ENCODE data around the gene ATP13A1.
"Not testable (repeated sequence)": the region's sequence is repeated elsewhere in the genome, so short reads cannot be mapped to it uniquely, and the experiment has no call there.

The ATP13A1 gene

DNA sequence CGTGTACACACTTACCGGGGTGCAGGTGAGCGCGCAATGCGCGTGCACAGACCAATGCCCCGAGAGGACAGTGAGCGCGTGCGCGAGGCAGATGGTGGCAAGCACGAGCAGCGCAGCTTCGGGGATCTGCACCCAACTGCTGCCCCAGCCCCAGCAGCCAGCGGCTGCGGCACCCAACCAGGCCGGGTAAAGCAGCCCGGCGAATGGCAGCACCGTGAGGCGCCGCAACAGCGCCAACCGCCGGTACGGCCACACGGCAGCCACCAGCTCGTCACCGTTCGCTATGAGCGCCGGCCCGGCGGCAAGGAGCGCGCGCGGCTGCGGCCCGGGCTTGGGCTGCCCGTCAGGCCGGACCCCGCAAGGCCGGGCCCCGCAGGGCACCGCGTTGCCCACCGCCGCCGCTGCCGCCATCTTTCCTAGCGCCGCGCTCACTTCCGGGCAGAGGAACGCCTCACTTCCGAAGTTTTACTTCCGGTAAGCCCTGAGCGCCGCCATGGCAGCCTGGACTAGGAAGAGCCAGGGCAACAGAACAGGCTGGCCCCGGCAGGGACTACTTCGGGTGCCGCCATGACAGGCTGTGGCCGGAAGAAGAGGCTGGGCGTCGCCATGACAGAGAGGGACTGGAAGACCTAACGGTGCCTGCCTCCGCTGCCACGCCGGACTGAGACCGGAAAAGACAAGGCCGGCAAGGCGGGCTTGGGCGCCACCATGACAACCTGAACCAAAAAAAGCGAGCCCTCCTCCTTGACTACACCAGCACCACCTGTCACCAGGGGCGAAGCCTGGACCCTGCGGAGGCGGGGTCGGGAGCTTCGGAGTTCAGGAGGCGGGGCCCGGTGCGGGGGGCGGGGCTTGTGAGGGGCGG is at the start of gene ATP13A1:
TSS of gene ATP13A1 (minus strand) at position 421 of the 865 bp plus-strand sequence. CDS start at position 411, 10 bp downstream.
- peak; percentile 90 for DNase-seq

DNA sequence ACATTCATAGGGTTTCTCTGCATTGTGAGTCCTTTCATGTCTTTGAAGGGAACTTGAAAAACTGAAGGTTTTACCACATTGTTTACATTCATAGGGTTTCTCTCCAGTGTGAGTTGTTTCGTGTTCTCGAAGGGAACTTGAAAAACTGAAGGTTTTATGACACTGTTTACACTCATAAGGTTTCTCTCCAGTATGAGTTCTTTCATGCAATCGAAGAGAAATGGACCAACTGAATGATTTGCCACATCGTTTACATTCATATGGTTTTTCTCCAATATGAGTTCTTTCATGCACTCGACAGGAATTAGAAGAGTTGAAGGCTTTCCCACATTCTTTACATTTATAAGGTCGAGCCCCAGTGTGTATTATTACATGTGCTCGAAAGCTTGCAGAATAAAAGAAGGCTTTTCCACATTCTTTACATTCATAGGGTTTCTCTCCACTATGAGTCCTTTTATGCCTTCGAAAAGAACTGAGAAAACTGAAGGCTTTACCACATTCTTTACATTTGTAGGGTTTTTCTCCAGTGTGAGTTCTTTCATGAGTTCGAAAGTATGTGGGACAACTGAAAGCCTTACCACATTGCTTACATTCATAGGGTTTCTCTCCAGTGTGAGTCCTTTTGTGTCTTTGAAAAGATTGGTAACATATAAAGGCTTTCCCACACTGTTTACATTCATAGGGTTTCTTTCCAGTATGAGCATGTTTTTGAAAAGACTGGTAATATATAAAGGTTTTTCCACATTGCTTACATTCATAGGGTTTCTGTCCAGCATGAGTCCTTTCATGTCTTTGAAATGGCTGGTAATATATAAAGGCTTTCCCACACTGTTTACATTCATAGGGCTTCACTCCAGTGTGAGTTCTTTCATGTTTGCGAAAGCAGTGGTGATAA is 48.7 kb upstream of the ATP13A1 start:
- DNase-seq = no peak

DNA sequence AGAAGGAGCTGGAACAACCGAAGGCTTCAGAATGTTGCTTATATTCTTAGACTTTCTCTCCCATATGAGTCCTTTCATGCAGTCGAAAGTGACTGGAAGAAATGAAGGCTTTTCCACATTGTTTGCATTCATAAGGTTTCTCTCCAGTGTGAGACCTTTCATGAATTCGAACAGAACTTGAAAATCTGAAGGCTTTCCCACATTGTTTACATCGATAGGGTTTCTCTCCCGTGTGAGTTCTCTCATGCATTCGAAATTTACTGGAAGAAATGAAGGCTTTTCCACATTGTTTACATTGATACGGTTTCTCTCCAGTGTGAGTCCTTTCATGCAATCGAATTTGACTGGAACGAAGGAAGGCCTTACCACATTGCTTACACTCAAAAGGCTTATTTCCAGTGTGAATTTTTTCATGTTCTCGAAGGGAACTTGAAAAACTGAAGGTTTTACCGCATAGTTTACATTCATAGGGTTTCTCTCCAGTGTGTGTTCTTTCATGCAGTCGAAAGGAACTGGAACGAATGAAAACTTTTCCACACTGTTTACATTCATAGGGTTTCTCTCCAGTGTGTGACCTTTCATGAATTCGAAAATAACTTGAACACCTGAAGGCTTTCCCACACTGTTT is 47.9 kb upstream of the ATP13A1 start:
- no peak for DNase-seq

DNA sequence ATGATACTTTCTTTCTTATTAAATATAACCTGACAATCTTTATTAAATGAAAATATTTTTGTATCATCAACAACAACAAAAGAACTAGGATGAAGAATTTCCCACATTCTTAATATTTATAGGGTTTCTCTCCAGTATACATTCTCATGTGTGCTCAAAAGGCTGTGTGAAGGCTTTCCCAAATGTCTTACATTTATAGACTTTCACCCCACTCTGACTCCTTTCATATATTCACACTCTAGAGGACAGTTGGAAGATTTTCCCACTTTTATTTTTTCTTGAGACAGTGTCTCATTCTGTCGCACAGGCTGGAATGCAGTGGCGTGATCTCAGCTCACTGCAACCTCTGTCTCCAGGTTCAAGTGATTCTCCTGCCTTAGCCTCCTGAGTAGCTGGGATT is 47.0 kb upstream of the ATP13A1 start:
- DNase-seq = no peak

DNA sequence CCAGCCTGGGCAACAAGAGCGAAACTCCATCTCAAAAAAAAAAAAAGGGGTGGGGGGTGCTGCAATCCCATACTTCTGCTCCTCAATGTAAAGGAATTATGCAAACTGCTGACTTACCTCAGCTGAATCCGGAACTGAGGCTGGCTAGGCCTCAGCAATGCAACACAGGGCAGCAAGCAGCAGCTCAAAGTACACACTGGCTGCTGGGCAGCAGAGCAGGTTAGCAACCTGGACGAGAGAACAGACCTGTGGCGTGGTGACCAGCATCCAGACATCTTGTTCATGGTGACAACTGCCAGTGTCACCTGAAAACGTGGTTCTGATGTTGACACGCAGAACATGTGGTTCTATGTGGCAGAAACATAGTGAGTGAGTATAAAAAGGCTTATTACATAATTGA is 41.4 kb upstream of the ATP13A1 start:
- DNase-seq = no peak

DNA sequence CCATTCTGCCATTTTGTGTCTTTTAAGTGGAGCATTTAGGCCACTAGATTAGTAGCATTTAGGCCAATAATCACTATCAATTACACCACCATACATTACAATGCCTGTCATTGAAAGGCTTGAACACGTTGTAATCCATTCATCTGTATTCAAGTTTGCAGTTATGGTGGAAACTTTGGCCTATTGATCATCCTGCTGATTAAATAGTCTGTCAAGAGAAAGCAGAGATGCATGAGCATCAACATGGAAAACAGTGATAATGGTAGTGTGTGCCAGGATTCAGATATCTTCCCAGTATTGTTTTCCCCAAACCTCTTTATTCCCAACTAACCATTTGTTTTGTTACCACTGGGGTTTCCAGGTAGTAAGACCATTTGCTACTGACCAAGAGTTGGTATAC is 37.0 kb upstream of the ATP13A1 start:
- not testable (repeated sequence) for DNase-seq

DNA sequence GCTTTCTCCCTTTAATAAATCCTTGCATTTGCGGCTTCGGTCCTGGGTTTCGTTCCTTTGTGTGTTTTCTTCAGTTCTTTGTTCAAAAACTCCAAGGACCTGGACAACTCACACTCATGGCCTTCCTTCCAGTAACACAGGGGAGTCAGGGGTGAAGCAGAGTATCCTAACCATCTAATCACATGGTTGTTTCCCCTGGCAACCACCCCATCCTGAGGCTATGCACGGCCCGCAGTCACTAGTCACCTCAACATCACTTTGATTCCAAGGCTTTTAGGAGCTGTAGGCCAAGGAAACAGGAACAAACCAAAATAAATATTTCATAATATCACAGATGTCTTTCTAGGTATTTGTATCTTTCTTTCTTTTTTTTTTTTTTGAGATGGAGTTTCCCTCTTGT is 34.1 kb upstream of the ATP13A1 start:
- no peak for DNase-seq

DNA sequence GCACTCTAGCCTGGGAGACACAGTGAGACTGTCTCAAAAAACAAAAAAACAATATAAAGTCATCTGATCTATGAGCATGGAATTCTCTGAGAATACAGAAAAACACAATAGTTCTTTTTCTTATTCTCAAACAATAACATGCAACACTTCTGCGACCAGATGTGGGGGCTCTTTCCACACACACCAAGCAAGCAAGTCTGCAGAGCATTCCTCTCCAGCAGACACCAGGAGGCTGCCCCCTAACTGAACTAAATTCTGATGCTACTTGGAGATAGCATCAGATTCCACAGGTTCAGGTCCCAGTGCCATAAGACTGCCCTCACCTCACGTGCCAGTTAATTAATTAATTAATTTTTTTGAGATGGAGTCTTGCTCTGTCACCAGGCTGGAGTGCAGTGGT is 32.9 kb upstream of the ATP13A1 start:
- no peak for DNase-seq

DNA sequence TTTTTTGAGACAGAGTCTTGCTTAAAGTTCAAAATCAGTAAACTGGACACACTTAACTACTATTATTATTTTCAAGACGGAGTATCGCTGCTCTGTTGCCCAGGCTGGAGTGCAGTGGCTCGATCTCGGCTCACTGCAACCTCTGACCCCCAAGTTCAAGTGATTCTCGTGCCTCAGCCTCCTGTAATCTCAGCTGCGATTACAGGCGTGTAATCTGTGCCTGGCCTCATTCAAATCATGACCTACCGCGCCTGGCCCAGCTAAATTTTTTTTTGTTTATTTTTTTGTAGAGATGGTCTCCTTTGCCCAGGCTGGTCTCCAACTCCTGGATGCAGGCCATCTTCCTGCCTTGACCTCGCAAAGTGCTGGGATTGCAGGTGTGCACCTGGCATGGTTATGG is 28.2 kb upstream of the ATP13A1 start:
- no peak for DNase-seq

DNA sequence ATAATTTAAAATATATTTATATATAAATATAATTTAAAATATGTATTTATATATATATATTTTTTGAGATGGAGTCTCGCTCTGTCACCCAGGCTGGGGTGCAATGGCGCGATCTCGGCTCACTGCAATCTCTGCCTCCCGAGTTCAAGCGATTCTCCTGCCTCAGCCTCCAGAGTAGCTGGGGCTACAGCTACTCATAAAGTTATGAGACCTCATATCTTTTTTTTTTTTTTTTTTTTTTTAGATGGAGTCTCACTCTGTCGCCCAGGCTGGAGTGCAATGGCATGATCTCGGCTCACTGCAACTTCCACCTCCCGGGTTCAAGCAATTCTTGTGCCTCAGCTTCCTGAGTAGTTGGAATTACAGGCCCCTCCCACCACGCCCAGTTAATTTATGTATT is 25.5 kb upstream of the ATP13A1 start:
- DNase-seq = not testable (repeated sequence)

DNA sequence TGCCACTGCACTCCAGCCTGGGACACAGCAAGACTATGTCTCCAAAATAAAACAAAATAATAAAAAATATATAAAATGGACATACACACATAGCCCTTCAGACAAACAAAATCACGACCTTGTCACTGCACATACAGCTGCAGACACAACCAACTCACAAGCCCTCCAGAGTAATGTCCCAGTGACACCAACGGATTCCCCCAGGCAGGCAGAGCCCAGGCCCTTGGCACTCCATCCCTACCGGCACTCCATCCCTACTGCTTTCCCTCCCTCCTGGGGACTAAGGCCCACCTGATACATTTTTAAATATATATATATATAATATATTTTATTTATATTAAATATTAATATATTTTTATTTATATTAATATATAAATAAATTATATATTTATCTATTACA is 23.6 kb upstream of the ATP13A1 start:
- DNase-seq = no peak

DNA sequence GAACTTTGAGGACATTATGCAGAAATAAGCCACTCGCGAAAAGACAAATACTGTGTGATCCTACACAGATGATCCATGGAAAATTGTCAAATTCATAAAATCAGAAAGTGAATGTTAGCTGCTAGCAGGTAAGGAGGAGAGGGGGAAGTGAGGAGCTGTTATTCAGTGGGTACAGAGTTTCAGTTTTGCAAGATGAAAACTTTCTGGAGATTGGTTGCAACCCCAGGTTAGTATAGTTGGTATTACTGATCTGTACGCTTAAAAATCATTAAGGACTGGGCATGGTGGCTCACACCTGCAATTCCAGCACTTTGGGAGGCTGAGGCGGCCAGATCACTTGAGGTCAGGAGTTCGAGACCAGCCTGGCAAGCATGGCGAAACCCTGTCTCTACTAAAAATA is 23.1 kb upstream of the ATP13A1 start:
- no peak for DNase-seq

DNA sequence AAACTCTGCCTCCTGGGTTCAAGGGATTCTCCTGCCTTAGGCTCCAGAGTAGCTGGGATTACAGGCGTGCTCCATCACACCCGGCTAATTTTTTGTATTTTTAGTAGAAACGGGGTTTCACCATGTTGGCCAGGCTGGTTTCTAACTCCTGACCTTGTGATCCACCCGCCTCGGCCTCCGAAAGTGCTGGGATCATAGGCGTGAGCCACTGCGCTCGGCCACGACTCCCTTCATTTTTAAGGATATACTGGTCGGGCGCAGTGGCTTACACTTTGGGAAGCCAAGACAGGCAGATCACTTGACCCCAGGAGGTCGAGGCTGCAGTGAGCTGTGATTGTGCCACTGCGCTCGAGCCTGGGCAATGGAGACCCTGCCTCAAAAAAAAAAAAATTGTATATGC is 22.6 kb upstream of the ATP13A1 start:
- not testable (repeated sequence) for DNase-seq

DNA sequence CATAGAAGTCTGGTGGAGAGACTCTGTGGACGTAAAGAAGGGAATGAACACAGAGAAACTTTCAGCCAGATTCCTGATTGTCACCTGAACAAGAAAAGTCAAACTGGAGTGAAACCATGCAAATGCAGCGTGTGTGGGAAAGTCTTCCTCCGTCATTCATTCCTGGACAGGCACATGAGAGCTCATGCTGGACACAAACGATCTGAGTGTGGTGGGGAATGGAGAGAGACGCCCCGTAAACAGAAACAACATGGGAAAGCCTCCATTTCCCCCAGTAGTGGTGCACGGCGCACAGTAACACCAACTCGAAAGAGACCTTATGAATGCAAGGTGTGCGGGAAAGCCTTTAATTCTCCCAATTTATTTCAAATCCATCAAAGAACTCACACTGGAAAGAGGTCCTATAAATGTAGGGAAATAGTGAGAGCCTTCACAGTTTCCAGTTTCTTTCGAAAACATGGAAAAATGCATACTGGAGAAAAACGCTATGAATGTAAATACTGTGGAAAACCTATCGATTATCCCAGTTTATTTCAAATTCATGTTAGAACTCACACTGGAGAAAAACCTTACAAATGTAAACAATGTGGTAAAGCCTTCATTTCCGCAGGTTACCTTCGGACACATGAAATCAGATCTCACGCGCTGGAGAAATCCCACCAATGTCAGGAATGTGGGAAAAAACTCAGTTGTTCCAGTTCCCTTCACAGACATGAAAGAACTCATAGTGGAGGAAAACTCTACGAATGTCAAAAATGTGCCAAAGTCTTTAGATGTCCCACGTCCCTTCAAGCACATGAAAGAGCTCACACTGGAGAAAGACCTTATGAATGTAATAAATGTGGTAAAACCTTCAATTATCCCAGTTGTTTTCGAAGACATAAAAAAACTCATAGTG is 15.9 kb upstream of the ATP13A1 start:
- no peak for DNase-seq

DNA sequence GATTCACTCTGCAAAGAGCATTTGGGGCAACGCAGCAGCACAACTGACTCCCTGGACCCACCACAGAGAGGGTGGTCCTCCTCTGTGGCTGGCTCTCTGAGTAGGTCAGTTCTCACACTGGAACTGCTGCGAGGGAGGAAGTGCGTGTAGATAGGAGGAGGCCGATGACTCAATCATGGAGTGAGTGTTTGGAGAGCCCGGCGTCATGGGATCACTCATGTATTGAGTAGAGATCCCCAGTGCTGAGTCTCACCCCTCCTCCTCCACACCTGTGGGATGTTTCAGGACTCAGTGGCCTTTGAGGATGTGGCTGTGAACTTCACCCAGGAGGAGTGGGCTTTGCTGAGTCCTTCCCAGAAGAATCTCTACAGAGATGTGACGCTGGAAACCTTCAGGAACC is 14.1 kb upstream of the ATP13A1 start:
- no peak for DNase-seq

DNA sequence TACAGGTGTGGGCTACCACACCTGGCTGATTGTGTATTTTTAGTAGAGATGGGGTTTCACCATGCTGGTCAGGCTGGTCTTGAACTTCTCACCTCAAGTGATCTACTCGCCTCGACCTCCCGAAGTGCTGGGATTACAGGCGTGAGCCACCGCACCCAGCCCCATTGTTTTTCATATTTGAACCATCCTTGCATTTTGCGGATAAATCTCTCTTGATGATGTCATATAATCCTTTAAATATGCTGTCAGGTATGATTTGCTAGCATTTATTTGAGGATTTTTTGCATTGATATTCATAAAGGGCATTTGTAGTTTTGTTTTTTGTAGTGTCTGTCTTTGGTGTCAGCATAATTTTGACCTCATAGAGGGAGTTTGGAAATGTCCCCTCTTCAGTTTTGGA is 10.8 kb upstream of the ATP13A1 start:
- DNase-seq = no peak

DNA sequence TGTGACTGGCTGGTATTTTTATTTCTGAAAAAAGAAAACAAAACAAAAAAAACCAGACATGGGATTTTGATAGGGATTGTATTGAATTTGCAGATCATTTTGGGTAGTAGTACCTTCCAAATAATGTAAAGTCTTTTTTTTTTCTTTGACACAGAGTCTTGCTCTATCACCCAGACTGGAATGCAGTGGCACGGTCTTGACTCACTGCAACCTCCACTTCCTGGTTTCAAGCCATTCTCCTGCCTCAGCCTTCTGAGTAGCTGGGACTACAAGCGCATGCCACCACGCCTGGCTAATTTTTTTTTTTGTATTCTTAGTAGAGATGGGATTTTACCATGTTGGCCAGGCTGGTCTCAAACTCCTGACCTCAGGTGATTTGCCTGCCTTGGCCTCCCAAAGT is 9.3 kb upstream of the ATP13A1 start:
- no peak for DNase-seq

DNA sequence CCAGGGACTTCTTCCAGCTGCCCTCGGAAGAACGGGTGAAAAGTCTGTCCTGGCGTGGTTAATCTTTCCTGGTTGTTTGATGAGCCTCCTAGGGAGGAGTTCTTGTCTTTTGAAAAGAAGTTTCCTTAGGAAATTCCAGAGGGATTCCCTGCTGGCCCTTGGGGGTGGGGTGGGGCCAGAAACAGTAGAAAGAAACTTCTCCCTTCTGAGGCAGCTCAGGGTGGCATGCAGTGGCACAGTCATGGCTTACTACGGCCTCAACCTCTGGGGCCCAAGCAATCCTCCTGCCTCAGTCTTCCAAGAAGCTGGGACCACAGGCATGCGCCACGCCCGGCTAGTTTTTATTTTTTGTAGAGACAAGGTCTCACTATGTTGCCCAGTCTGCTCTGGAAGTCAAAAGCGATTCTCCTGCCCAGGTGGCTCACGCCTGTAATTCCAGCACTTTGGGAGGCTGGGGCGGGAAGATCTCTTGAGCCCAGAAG is 6.6 kb upstream of the ATP13A1 start:
- no peak for DNase-seq

DNA sequence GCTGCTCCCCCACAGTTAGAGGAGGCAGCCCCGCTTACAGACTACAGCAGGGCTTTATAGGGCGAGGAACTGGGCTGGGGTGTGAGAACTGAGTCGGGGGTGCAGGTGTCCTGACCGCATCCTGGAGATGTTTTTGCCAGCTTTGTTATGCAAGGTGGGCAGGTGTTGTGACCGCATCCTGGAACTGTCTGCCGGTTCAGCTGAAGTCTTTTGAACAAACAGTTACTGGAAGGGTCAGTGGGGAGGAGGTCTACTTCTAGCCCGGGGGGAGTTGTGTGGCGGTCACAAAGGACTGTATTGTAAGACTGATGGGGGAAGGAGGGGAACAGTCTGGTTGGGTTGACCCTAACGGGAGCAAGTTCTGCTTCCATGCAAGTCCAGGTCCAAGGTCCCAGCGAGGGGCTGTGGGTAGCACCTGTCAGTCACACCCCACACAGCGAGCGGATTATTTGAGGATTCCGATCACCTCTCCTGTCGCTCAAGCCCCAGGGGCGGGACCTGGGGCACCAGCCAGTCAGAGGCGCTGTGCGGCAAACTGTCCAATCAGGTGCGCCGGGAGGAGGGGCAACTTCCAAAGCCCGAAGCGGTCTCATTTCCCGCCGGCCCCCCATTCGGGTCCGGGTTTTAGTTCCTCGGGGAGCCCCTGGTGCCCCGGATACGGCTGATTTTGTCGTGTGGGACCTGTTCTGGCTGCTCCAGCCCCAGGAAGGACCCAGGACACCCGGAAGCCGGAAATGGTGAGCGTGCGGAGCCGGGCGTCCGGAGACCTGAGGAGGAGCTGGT is 4.9 kb upstream of the ATP13A1 start, which contains the start of gene ZNF101:
TSS of gene ZNF101 (plus strand) at position 610 of the 783 bp plus-strand sequence. CDS start at position 735, 125 bp downstream.
- DNase-seq = peak; percentile 55

DNA sequence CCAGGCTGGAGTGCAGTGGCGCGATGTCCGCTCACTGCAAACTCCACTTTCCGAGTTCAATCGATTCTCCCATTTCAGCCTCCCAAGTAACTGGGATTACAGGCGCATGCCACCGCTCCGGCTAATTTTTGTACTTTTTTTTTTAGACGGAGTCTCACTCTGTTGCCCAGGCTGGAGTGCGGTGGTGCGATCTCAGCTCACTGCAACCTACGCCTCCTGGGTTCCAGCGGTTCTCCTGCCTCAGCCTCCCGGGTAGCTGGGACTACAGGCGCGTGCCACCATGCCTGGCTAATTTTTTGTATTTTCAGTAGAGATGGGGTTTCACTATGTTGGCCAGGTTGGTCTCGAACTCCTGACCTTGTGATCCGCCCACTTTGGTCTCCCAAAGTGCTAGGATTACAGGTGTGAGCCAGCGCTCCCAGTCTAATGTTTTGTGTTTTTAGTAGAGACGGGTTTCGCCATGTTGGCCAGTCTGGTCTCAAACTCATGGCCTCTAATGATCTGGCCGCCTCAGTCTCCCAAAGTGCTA is 2.0 kb upstream of the ATP13A1 start:
- DNase-seq = not testable (repeated sequence)

DNA sequence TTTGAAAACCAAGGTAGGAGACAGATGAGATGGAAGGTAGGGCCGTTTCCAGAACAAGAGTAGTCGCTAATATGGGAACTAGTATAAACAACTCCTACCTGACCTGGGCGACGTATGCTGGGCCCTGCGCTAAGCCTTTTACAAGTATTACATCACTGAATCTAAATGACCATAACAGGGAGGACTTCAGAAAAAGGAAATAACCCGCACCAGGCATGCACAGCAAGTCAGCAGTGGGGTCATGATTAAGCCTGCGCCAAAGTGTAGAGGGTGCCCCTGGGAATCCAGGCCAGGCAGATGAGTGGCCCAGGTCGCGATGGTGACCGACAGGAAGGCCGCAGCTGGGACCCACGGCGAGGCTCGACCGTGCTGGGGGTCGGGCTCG is 613 bp downstream of the ATP13A1 start:
- no peak for DNase-seq

All from GOT3 (cell line).